Right atrium auricular region (tissue), 2 donors: ENCODE results near the gene ZNF14. TPM values are rescaled to one million over a fixed set of nuclear protein-coding genes. Genes with fewer than 3 reads are reported as not detected.
"Not testable (repeated sequence)": the region's sequence is repeated elsewhere in the genome, so short reads cannot be mapped to it uniquely, and the experiment has no call there.

Experiments
- DNase-seq: peaks from one replicate; pipeline ENCODE4 v3.0.0-alpha.2; 2019; ENCODE audit warnings: low spot score
- H3K27ac ChIP-seq, 2 donors: fragments of 200-600 bp; sonication (generic); 1 replicate in 1 of 2; 2 replicates in 1 of 2; pipeline ENCODE4 v1.5.1; 2016 to 2019
- H3K27me3 ChIP-seq, 2 donors: fragments of 200-600 bp; sonication (generic); one replicate each; pipeline versions ENCODE4 v1.5.1 to v1.6.0; 2017 to 2019
- H3K36me3 ChIP-seq: fragments of 200-600 bp; sonication (generic); one replicate; pipeline ENCODE4 v1.5.1; 2016
- H3K4me1 ChIP-seq, 2 donors: fragments of 200-600 bp; sonication (generic); one replicate each; pipeline versions ENCODE4 v1.5.1 to v1.6.0; 2017 to 2019
- H3K4me3 ChIP-seq, 2 donors: fragments of 200-600 bp; sonication (generic); 1 replicate in 1 of 2; 2 replicates in 1 of 2; pipeline ENCODE4 v1.5.1; 2017 to 2019; ENCODE audit warnings: mild to moderate bottlenecking in 1 of 2, moderate library complexity in 1 of 2
- H3K9me3 ChIP-seq, 2 donors: fragments of 200-600 bp; sonication (generic); one replicate each; pipeline ENCODE4 v1.5.1; 2019
- CTCF ChIP-seq, 2 donors: fragments of 200-600 bp; sonication (generic); IDR thresholded peaks; one replicate each; pipeline ENCODE4 v1.5.1; 2019; ENCODE audit warnings: antibody characterized with exemption in 2 of 2
- total RNA-seq, 2 donors: library from RNA; depleted of rRNA; stranded (reverse); fragments of >200 nt; gene quantifications; one replicate each; pipeline ENCODE4 v1.1.0, GENCODE V29; 2016

Gene ZNF14
- total RNA-seq, 2 donors from 2014 or later = 2.8 to 4.6 TPM

GRCh38 chr19:19704836-19705235 is 28.1 kb downstream of the ZNF14 start:
- DNase-seq = no peak
- Histone ChIP-seq H3K27me3 (no peaks in the 10 kb centered on the region), H3K27ac (no peak overlapping the region), H3K4me1 (no peaks in the 10 kb centered on the region), H3K36me3 (peaks cover 8% of the 10 kb centered on the region), H3K4me3 (no peak overlapping the region), H3K9me3 (peaks cover 23 to 77% of the 10 kb centered on the region in 2 donors)
- no peak for TF ChIP-seq CTCF (IDR thresholded peaks at IDR 0.05)

- H3K9me3 ChIP-seq = peaks cover 0 to 44% of the 10 kb centered on the region in 2 donors
- H3K4me1 ChIP-seq, H3K36me3 ChIP-seq, DNase-seq, H3K27me3 ChIP-seq, H3K27ac ChIP-seq, H3K4me3 ChIP-seq: not testable (repeated sequence)
Observed at GRCh38 chr19:19700493-19700892, 32.4 kb downstream of the ZNF14 start.

- DNase-seq = no peak
- Histone ChIP-seq H3K9me3 (peaks cover 0 to 18% of the 10 kb centered on the region in 2 donors), H3K27me3 (no peaks in the 10 kb centered on the region), H3K36me3 (no peaks in the 10 kb centered on the region), H3K4me3 (no peak overlapping the region), H3K27ac (no peak overlapping the region), H3K4me1 (no peaks in the 10 kb centered on the region)
- no peak for TF ChIP-seq CTCF (IDR thresholded peaks at IDR 0.05)
Observed at GRCh38 chr19:19697589-19697988, 35.3 kb downstream of the ZNF14 start.

GRCh38 chr19:19696386-19696785 is 36.5 kb downstream of the ZNF14 start:
- Histone ChIP-seq H3K27ac (no peak overlapping the region), H3K27me3 (no peaks in the 10 kb centered on the region), H3K9me3 (peaks cover 0 to 12% of the 10 kb centered on the region in 2 donors)

GRCh38 chr19:19691683-19692082 is 41.2 kb downstream of the ZNF14 start:
- Histone ChIP-seq H3K4me1 (no peaks in the 10 kb centered on the region), H3K27me3 (no peaks in the 10 kb centered on the region), H3K4me3 (no peak overlapping the region), H3K36me3 (no peaks in the 10 kb centered on the region), H3K27ac (no peak overlapping the region), H3K9me3 (no peaks in the 10 kb centered on the region)
- no peak for TF ChIP-seq CTCF (IDR thresholded peaks at IDR 0.05)
- no peak for DNase-seq

More at GRCh38 chr19:19696386-19696785, 36.5 kb downstream of the ZNF14 start:
- no peak for DNase-seq
- TF ChIP-seq CTCF (IDR thresholded peaks at IDR 0.05) = no peak
- Histone ChIP-seq H3K36me3 (no peaks in the 10 kb centered on the region), H3K4me3 (no peak overlapping the region), H3K4me1 (no peaks in the 10 kb centered on the region)

- H3K9me3 ChIP-seq = peaks cover 0 to 12% of the 10 kb centered on the region in 2 donors
- H3K27ac ChIP-seq, DNase-seq, H3K36me3 ChIP-seq, H3K4me3 ChIP-seq, H3K4me1 ChIP-seq, H3K27me3 ChIP-seq: not testable (repeated sequence)
Observed at GRCh38 chr19:19689023-19689422, 43.9 kb downstream of the ZNF14 start.

GRCh38 chr19:19687090-19687489 is 45.8 kb downstream of the ZNF14 start:
- Histone ChIP-seq H3K4me1 (no peaks in the 10 kb centered on the region), H3K27ac (no peak overlapping the region), H3K27me3 (no peaks in the 10 kb centered on the region), H3K9me3 (peaks cover 0 to 12% of the 10 kb centered on the region in 2 donors), H3K4me3 (no peak overlapping the region), H3K36me3 (no peaks in the 10 kb centered on the region)
- no peak for TF ChIP-seq CTCF (IDR thresholded peaks at IDR 0.05)
- DNase-seq = no peak
